ENCODE results near the gene TVP23C. TPM values are rescaled to one million over a fixed set of nuclear protein-coding genes. Genes with fewer than 3 reads are reported as not detected.

The TVP23C gene
- total and polyA plus RNA-seq, 2 of the 8 experiments (the other 6 are each of a cell fraction or from before 2014, with no cell fraction given): 2.9 to 9.6 TPM

- TF ChIP-seq HDAC6 (IDR thresholded peaks at IDR 0.05; ENCODE audit: low read depth, low read length) (no peak), POU5F1 (IDR thresholded peaks at IDR 0.05; ENCODE audit: low read depth, low read length) (no peak), CBX8 (IDR thresholded peaks at IDR 0.05; ENCODE audit: borderline replicate concordance, low read depth, low read length) (no peak)
Observed at GRCh38 chr17:15507896-15508295, 55.4 kb downstream of the TVP23C start (continued).
